Fibroblast of pulmonary artery (primary cell): Measurements from ENCODE around the gene NET1.

Experiments used
- DNase-seq: peaks from one replicate; pipeline ENCODE4 v3.0.0-alpha.2; 2010; ENCODE audit warnings: low read depth
- H3K4me3 ChIP-seq: replicated peaks from 2 replicates; pipeline ENCODE4 v1.5.1; 2011; ENCODE audit warnings: low read depth, mild to moderate bottlenecking, control low read depth, low read length, moderate library complexity
- TF ChIP-seq, protein P1 (sequence below): IDR thresholded peaks from 2 replicates; pipeline ENCODE4 v1.5.1; 2011; ENCODE audit warnings: mild to moderate bottlenecking, control low read depth, low read length, inconsistent platforms; ENCODE audit errors: missing control alignments

The NET1 gene

GRCh38 chr10:5449823-5450222 lies 37.5 kb downstream of the NET1 start:
- peak overlapping the region; percentile 39 for H3K4me3 ChIP-seq
- TF ChIP-seq, protein P1, sequence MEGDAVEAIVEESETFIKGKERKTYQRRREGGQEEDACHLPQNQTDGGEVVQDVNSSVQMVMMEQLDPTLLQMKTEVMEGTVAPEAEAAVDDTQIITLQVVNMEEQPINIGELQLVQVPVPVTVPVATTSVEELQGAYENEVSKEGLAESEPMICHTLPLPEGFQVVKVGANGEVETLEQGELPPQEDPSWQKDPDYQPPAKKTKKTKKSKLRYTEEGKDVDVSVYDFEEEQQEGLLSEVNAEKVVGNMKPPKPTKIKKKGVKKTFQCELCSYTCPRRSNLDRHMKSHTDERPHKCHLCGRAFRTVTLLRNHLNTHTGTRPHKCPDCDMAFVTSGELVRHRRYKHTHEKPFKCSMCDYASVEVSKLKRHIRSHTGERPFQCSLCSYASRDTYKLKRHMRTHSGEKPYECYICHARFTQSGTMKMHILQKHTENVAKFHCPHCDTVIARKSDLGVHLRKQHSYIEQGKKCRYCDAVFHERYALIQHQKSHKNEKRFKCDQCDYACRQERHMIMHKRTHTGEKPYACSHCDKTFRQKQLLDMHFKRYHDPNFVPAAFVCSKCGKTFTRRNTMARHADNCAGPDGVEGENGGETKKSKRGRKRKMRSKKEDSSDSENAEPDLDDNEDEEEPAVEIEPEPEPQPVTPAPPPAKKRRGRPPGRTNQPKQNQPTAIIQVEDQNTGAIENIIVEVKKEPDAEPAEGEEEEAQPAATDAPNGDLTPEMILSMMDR = peak; percentile 25
- DNase-seq = peak; percentile 90

DNA sequence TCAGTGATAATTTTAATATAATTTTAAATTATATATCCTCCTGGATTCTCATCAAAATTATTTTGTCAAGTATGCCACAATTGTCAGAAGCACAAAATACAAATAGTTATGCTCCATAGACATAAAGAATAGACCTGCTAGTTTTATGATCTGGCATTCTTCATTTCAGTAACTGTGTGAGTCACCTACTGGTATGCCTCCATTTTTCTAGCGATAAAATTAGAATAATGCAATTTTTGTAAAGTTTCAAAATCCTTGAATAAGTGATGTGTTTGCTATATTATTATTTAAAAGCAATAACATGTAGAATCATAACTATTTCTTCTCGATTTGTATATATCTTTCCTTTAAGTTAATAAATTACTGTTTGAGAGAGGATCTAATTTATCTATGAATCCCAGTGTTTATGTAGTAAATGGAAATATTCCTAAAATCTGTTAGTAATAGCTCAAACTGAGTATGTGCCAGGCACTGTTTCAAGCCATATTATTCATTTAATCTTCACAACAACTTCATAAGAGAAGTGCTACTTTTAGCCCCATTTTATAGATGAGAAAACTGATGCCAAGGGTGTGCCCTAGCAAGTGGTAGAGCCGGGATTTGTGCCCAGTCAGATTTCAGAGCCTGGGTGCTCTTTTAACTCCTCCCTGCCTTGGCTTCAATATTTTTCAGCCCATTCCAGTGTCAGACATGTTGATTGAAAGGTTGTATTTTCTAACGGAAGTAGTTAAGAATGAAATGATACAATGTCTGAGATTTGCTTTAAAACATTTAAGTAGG lies 38.4 kb downstream of the NET1 start:
- TF ChIP-seq, protein P1 = no peak
- peak; percentile 17 for DNase-seq
- no peak overlapping the region for H3K4me3 ChIP-seq

GRCh38 chr10:5453749-5454489 lies 41.6 kb downstream of the NET1 start:
- DNase-seq = no peak
- TF ChIP-seq, protein P1 = no peak
- H3K4me3 ChIP-seq = no peak overlapping the region

DNA sequence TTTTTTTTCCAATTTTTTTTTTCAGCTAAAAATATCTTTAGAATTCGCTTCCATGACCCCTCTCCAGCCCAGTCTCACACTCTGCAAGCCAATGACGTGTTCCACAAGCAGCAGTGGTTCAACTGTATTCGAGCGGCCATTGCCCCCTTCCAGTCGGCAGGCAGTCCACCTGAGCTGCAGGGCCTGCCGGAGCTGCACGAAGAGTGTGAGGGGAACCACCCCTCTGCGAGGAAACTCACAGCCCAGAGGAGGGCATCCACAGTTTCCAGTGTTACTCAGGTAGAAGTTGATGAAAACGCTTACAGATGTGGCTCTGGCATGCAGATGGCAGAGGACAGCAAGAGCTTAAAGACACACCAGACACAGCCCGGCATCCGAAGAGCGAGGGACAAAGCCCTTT lies 44.2 kb downstream of the NET1 start:
- TF ChIP-seq, protein P1 = no peak
- DNase-seq = no peak
- no peak overlapping the region for H3K4me3 ChIP-seq

- DNase-seq = no peak
- H3K4me3 ChIP-seq = no peak overlapping the region
- TF ChIP-seq, protein P1 = no peak
Measured at GRCh38 chr10:5457741-5458140, 45.4 kb downstream of the NET1 start.

DNA sequence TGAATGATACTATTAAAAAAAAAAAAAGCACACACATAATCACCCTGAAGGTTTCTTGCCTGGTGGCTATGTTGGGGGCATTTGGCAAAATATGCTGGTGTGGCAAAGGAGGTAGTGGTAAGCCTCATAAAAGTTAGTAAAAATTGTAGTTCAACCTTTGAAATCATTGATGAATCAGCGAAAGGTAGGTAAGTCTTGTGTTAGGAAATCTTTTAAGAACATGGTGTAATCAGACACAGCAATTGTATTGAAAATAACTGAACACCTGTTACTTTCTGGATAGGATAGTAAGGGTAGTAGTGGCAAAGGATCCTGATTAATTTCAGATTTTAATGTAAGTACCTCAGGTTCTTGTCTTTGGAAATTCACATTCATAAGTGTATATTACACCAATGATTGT lies 46.1 kb downstream of the NET1 start:
- no peak overlapping the region for H3K4me3 ChIP-seq
- TF ChIP-seq, protein P1 = no peak
- DNase-seq = no peak
